Keratinocyte (primary cell): Measurements from ENCODE around the gene TIGD6. TPM values are rescaled to one million over a fixed set of nuclear protein-coding genes. Genes with fewer than 3 reads are reported as not detected.

Experiments
- DNase-seq: peaks from one replicate; pipeline ENCODE4 v3.0.0-alpha.2; 2011; ENCODE audit warnings: low read depth, missing footprints, low spot score
- FAIRE-seq: peaks from 2 replicates; lab custom pipeline; 2011; peaks lifted over from hg19 to GRCh38; lab: Jason Lieb, UNC
- H2AFZ ChIP-seq: 2 replicates; pipeline ENCODE4 v1.6.0; 2012; ENCODE audit warnings: low read length, control low read depth, inconsistent platforms; ENCODE audit not compliant: control insufficient read depth
- H3K27ac ChIP-seq: 2 replicates; pipeline ENCODE4 v1.5.1; 2011; ENCODE audit warnings: low read length; ENCODE audit not compliant: control insufficient read depth, insufficient read depth
- H3K27me3 ChIP-seq: 3 replicates; pipeline ENCODE4 v1.6.0; 2011; ENCODE audit warnings: low read length; ENCODE audit not compliant: control insufficient read depth, insufficient read depth; ENCODE audit errors: extremely low read depth
- H3K36me3 ChIP-seq, 2 experiments: 2 replicates in 1 of 2; 3 replicates in 1 of 2; pipeline ENCODE4 v1.5.1; 2011; ENCODE audit warnings: low read length in 2 of 2, mild to moderate bottlenecking in 1 of 2; ENCODE audit not compliant: control insufficient read depth in 2 of 2, insufficient read depth in 2 of 2; ENCODE audit errors: extremely low read depth in 1 of 2
- H3K4me1 ChIP-seq: 3 replicates; pipeline ENCODE4 v1.5.1; 2011; ENCODE audit warnings: low read length; ENCODE audit not compliant: control insufficient read depth, insufficient read depth; ENCODE audit errors: extremely low read depth
- H3K4me2 ChIP-seq: 3 replicates; pipeline ENCODE4 v1.6.0; 2011; ENCODE audit warnings: low read depth, low read length; ENCODE audit not compliant: control insufficient read depth, insufficient read depth; ENCODE audit errors: extremely low read depth
- H3K4me3 ChIP-seq, 3 experiments: fragments of 200-600 bp in 1 of 3; sonication (generic) in 1 of 3; 2 replicates in 2 of 3; 3 replicates in 1 of 3; pipeline ENCODE4 v1.5.1; 2011 to 2016; ENCODE audit warnings: low read length in 3 of 3, mild to moderate bottlenecking in 3 of 3, control low read depth in 2 of 3, inconsistent platforms in 1 of 3, low read depth in 1 of 3, mixed read lengths in 1 of 3, mixed run types in 1 of 3, moderate library complexity in 1 of 3; ENCODE audit not compliant: control insufficient read depth in 2 of 3, insufficient read depth in 2 of 3; ENCODE audit errors: extremely low read depth in 1 of 3
- H3K79me2 ChIP-seq: 2 replicates; pipeline ENCODE4 v1.6.0; 2012; ENCODE audit warnings: low read length; ENCODE audit not compliant: control insufficient read depth, insufficient read depth
- H3K9ac ChIP-seq: 3 replicates; pipeline ENCODE4 v1.6.0; 2011; ENCODE audit warnings: low read length; ENCODE audit not compliant: control insufficient read depth, insufficient read depth; ENCODE audit errors: extremely low read depth
- H3K9me1 ChIP-seq: 3 replicates; pipeline ENCODE4 v1.6.0; 2011; ENCODE audit warnings: low read length; ENCODE audit not compliant: control insufficient read depth, insufficient read depth; ENCODE audit errors: extremely low read depth
- H3K9me3 ChIP-seq: 2 replicates; pipeline ENCODE4 v1.5.1; 2012; ENCODE audit warnings: low read depth, low read length; ENCODE audit not compliant: control insufficient read depth
- H4K20me1 ChIP-seq: 3 replicates; pipeline ENCODE4 v1.6.0; 2011; ENCODE audit warnings: low read length; ENCODE audit not compliant: control insufficient read depth, insufficient read depth; ENCODE audit errors: extremely low read depth
- CTCF ChIP-seq, 3 experiments: IDR thresholded peaks in 1 of 3; conservative IDR thresholded peaks in 1 of 3; optimal IDR thresholded peaks in 1 of 3; 2 replicates in 2 of 3; 3 replicates in 1 of 3; pipeline versions ENCODE3 to v1.5.1; 2011; ENCODE audit warnings: low read length in 3 of 3, mild to moderate bottlenecking in 3 of 3, moderate library complexity in 2 of 3, control low read depth in 1 of 3, inconsistent platforms in 1 of 3; ENCODE audit not compliant: insufficient read depth in 2 of 3; ENCODE audit errors: extremely low read depth in 1 of 3
- EZH2 ChIP-seq: IDR thresholded peaks from one replicate; pipeline ENCODE4 v1.6.1; 2012; ENCODE audit warnings: inconsistent platforms, mild to moderate bottlenecking, low read length, moderate library complexity
- dilution Hi-C: fragments of 300-500 bp; cut with MboI; formaldehyde crosslinking; loops from one replicate; pipeline ENCODE4 v1.7.0; 2020; ENCODE audit warnings: low sequenced_read_pairs; ENCODE audit not compliant: extremely low pct_ligation_motif_present
- polyA plus RNA-seq, 5 experiments: library from polyadenylated mRNA; depleted of rRNA in 3 of 5; stranded (reverse) in 3 of 5; stranded (forward) in 1 of 5; unstranded in 1 of 5; fragments of >200 nt; gene quantifications; 1 replicate in 1 of 5; 2 replicates in 3 of 5; 3 replicates in 1 of 5; pipeline versions ENCODE4 v1.2.1 to v1.2.3, GENCODE V29; 2011 to 2012; ENCODE audit warnings: missing spikeins in 2 of 5, low read depth in 1 of 5, low replicate concordance in 1 of 5

The TIGD6 gene
- polyA plus RNA-seq, 1 donor (not counting 4 experiments of a cell fraction or from before 2014, with no cell fraction given), result 4.1 TPM

- TF ChIP-seq EZH2 (no peak), CTCF (optimal IDR thresholded peaks at IDR 0.05 in 1 of 3, IDR thresholded peaks at IDR 0.05 in 1 of 3, conservative IDR thresholded peaks at IDR 0.05 in 1 of 3; ENCODE audit: extremely low read depth in 1 of 3, insufficient read depth in 2 of 3, low read length in 3 of 3) (no peak)
- DNase-seq (no peak), FAIRE-seq (no peak)
- no peak overlapping the region for H2AFZ ChIP-seq
- peaks cover 6% of the 10 kb centered on the region for H3K9me1 ChIP-seq
- H3K4me2 ChIP-seq, result no peak overlapping the region
- H3K27me3 ChIP-seq, result no peaks in the 10 kb centered on the region
- H3K9me3 ChIP-seq, result no peaks in the 10 kb centered on the region
- H3K4me3 ChIP-seq, result no peak overlapping the region
- no peak overlapping the region for H3K27ac ChIP-seq
- H3K79me2 ChIP-seq, result peaks cover 74% of the 10 kb centered on the region
- peaks cover 5% of the 10 kb centered on the region for H4K20me1 ChIP-seq
- peaks cover 14% of the 10 kb centered on the region for H3K4me1 ChIP-seq
- no peak overlapping the region for H3K9ac ChIP-seq
- peaks cover 22 to 46% of the 10 kb centered on the region in 2 experiments for H3K36me3 ChIP-seq
- dilution Hi-C loops, result no loop called here
Measured at GRCh38 chr5:150006318-150006717, 5.9 kb upstream of the TIGD6 start.

GRCh38 chr5:150001660-150002486, 1.4 kb upstream of the TIGD6 start:
- peaks cover 5% of the 10 kb centered on the region for H4K20me1 ChIP-seq
- H3K27me3 ChIP-seq, result no peaks in the 10 kb centered on the region
- H3K4me2 ChIP-seq, result peak overlapping the region; percentile 84
- no peaks in the 10 kb centered on the region for H3K9me3 ChIP-seq
- dilution Hi-C loops, result no loop called here
- H3K36me3 ChIP-seq, result peaks cover 2 to 19% of the 10 kb centered on the region in 2 experiments
- DNase-seq, result no peak
- peaks cover 4% of the 10 kb centered on the region for H3K9me1 ChIP-seq
- H2AFZ ChIP-seq, result no peak overlapping the region
- TF ChIP-seq EZH2 (no peak), CTCF (optimal IDR thresholded peaks at IDR 0.05 in 1 of 3, IDR thresholded peaks at IDR 0.05 in 1 of 3, conservative IDR thresholded peaks at IDR 0.05 in 1 of 3; ENCODE audit: extremely low read depth in 1 of 3, insufficient read depth in 2 of 3, low read length in 3 of 3) (peak; percentile 64 to 88 (median 71))
- peak overlapping the region; percentile 94 for H3K9ac ChIP-seq
- FAIRE-seq, result peak; percentile 80
- H3K4me3 ChIP-seq, result peak overlapping the region; percentile 88 to 98 (median 96)
- peaks cover 23% of the 10 kb centered on the region for H3K4me1 ChIP-seq
- peaks cover 53% of the 10 kb centered on the region for H3K79me2 ChIP-seq
- H3K27ac ChIP-seq, result peak overlapping the region; percentile 90
